Gastrocnemius medialis (tissue), 4 donors: ENCODE data around the gene MYOM3. TPM values are rescaled to one million over a fixed set of nuclear protein-coding genes. Genes with fewer than 3 reads are reported as not detected.

Experiments used
- ATAC-seq, 2 donors: fragments of 150-250 bp; one replicate each; pipeline ENCODE4 v1.9.1; 2016
- DNase-seq, 2 donors: peaks; one replicate each; pipeline ENCODE4 v3.0.0-alpha.2; 2019
- H3K27ac ChIP-seq, 4 donors: fragments of 200-600 bp; sonication (generic); 1 replicate in 1 of 4; 2 replicates in 3 of 4; pipeline ENCODE4 v1.5.1; 2016 to 2018; ENCODE audit warnings: mild to moderate bottlenecking in 2 of 4, moderate library complexity in 1 of 4
- H3K27me3 ChIP-seq, 3 donors: fragments of 200-600 bp; sonication (generic) in 2 of 3; 1 replicate in 1 of 3; 2 replicates in 2 of 3; pipeline versions ENCODE4 v1.5.1 to v1.6.0; 2016 to 2019; ENCODE audit warnings: mild to moderate bottlenecking in 1 of 3, moderate library complexity in 1 of 3
- H3K36me3 ChIP-seq, 2 donors: fragments of 200-600 bp; sonication (generic) in 1 of 2; one replicate each; pipeline ENCODE4 v1.5.1; 2017 to 2018
- H3K4me1 ChIP-seq, 2 donors: fragments of 200-600 bp; sonication (generic) in 1 of 2; one replicate each; pipeline ENCODE4 v1.5.1; 2016 to 2017; ENCODE audit warnings: mild to moderate bottlenecking in 2 of 2
- H3K4me3 ChIP-seq, 4 donors: fragments of 200-600 bp; sonication (generic) in 3 of 4; 1 replicate in 1 of 4; 2 replicates in 3 of 4; pipeline ENCODE4 v1.5.1; 2016 to 2019; ENCODE audit warnings: mild to moderate bottlenecking in 2 of 4
- H3K9me3 ChIP-seq, 3 donors: fragments of 200-600 bp; sonication (generic) in 2 of 3; 1 replicate in 1 of 3; 2 replicates in 2 of 3; pipeline ENCODE4 v1.5.1; 2016 to 2019
- CTCF ChIP-seq, 5 experiments: fragments of 450-650 bp in 3 of 5; fragments of 200-600 bp in 2 of 5; sonication (generic) in 2 of 5; IDR thresholded peaks in 4 of 5; conservative IDR thresholded peaks in 1 of 5; 1 replicate in 4 of 5; 2 replicates in 1 of 5; pipeline ENCODE4 v1.5.1; 2016 to 2019; ENCODE audit warnings: antibody characterized with exemption in 5 of 5, mild to moderate bottlenecking in 3 of 5, moderate library complexity in 3 of 5
- POLR2A ChIP-seq, 2 donors: fragments of 450-650 bp; IDR thresholded peaks; one replicate each; pipeline ENCODE4 v1.6.1; 2017; ENCODE audit warnings: antibody characterized with exemption in 2 of 2, mild to moderate bottlenecking in 2 of 2, moderate library complexity in 2 of 2
- in situ Hi-C, 4 donors: fragments of 200-750 bp; cut with MboI; loops; one replicate each; pipeline versions ENCODE4 v1.15.0 to v1.8.0; 2017; ENCODE audit warnings: low sequenced_read_pairs in 4 of 4
- intact Hi-C: fragments of 100-400 bp; cut with DNase I; formaldehyde crosslinking; loops from one replicate; pipeline ENCODE4 v1.15.1; 2023; ENCODE audit warnings: low total_unique reads
- total RNA-seq, 4 donors: library from RNA; depleted of rRNA; stranded (reverse); fragments of >200 nt; gene quantifications; one replicate each; pipeline versions ENCODE4 v1.1.0 to v1.2.3, GENCODE V29; 2016

MYOM3 gene
- total RNA-seq, 4 donors from 2014 or later = 114 to 266 (median 184) TPM

- TF ChIP-seq POLR2A (IDR thresholded peaks at IDR 0.05) (no peak), CTCF (IDR thresholded peaks at IDR 0.05 in 4 of 5, conservative IDR thresholded peaks at IDR 0.05 in 1 of 5) (no peak)
- ATAC-seq = no peak
- Histone ChIP-seq H3K36me3 (no peaks in the 10 kb centered on the region), H3K4me3 (no peak overlapping the region), H3K4me1 (peaks cover 11 to 18% of the 10 kb centered on the region in 2 donors), H3K27me3 (no peaks in the 10 kb centered on the region), H3K27ac (peak overlapping the region; percentile 74 to 87 (median 84)), H3K9me3 (no peaks in the 10 kb centered on the region)
- DNase-seq = no peak
- intact Hi-C loops (no loop called here), in situ Hi-C loops (no loop called here)
Measured at GRCh38 chr1:24127134-24127800, 15.3 kb upstream of the MYOM3 start.

- H3K27me3 ChIP-seq = no peaks in the 10 kb centered on the region
- H3K27ac ChIP-seq = peak overlapping the region; percentile 74 to 87 (median 84)
- peaks cover 11 to 18% of the 10 kb centered on the region in 2 donors for H3K4me1 ChIP-seq
- DNase-seq (no peak), ATAC-seq (peak; percentile 63 to 83)
- intact Hi-C loops = no loop called here
- TF ChIP-seq POLR2A (IDR thresholded peaks at IDR 0.05) = peak; percentile 5 to 28
- no peak for TF ChIP-seq CTCF (IDR thresholded peaks at IDR 0.05 in 4 of 5, conservative IDR thresholded peaks at IDR 0.05 in 1 of 5)
- no peaks in the 10 kb centered on the region for H3K36me3 ChIP-seq
- in situ Hi-C loops = no loop called here
- no peaks in the 10 kb centered on the region for H3K9me3 ChIP-seq
- H3K4me3 ChIP-seq = no peak overlapping the region
Measured at GRCh38 chr1:24126672-24127023, 14.7 kb upstream of the MYOM3 start.

- Histone ChIP-seq H3K9me3 (no peaks in the 10 kb centered on the region), H3K4me3 (no peak overlapping the region), H3K27me3 (no peaks in the 10 kb centered on the region), H3K27ac (peak overlapping the region; percentile 74 to 87 (median 84)), H3K4me1 (peaks cover 11 to 18% of the 10 kb centered on the region in 2 donors), H3K36me3 (no peaks in the 10 kb centered on the region)
- ATAC-seq (peak; percentile 85 to 90), DNase-seq (peak; percentile 71 to 72)
- peak in 1 of 2 donors; percentile 38 for TF ChIP-seq POLR2A (IDR thresholded peaks at IDR 0.05)
- TF ChIP-seq CTCF (IDR thresholded peaks at IDR 0.05 in 4 of 5, conservative IDR thresholded peaks at IDR 0.05 in 1 of 5) = no peak
- in situ Hi-C loops = no loop called here
- intact Hi-C loops = no loop called here
Measured at GRCh38 chr1:24126018-24126671, 14.2 kb upstream of the MYOM3 start.

DNA sequence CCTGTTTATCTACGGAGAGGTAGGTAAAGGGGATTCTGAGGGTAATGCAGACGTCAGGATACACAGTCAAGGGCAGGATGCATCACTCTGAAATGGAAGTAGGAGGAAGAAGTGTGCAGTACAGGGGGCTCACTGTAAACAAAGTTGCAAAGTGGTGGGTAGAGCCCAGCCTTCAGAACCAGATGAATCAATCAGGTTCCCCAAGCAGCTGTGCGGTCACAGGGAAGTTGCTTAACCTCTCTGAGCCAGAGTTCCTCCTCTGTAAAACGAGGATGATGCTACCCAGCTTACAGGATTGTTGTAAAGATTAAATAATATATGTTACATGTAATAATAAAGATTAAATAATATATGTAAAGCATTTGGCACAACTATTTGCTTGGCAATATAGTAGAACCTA, 13.5 kb upstream of the MYOM3 start:
- DNase-seq (no peak), ATAC-seq (no peak)
- Histone ChIP-seq H3K36me3 (no peaks in the 10 kb centered on the region), H3K27ac (peak overlapping the region; percentile 74 to 87 (median 84)), H3K4me3 (no peak overlapping the region), H3K9me3 (no peaks in the 10 kb centered on the region), H3K27me3 (no peaks in the 10 kb centered on the region), H3K4me1 (peaks cover 11 to 22% of the 10 kb centered on the region in 2 donors)
- no peak for TF ChIP-seq POLR2A (IDR thresholded peaks at IDR 0.05)
- TF ChIP-seq CTCF (IDR thresholded peaks at IDR 0.05 in 4 of 5, conservative IDR thresholded peaks at IDR 0.05 in 1 of 5) = no peak
- intact Hi-C loops (no loop called here), in situ Hi-C loops (no loop called here)
